Astrocyte (in vitro differentiated cells and primary cell): Measurements from ENCODE around the gene BANP. TPM values are rescaled to one million over a fixed set of nuclear protein-coding genes. Genes with fewer than 3 reads are reported as not detected.

Experiments used
- DNase-seq: peaks from one replicate; pipeline ENCODE4 v3.0.0-alpha.2; 2010; ENCODE audit warnings: low read depth
- FAIRE-seq: peaks from 2 replicates; lab custom pipeline; 2011; peaks lifted over from hg19 to GRCh38; lab: Jason Lieb, UNC
- H2AFZ ChIP-seq: 2 replicates; pipeline ENCODE4 v1.6.0; 2012; ENCODE audit warnings: low read depth, low read length, inconsistent platforms
- H3K27ac ChIP-seq: 2 replicates; pipeline ENCODE4 v1.5.1; 2011; ENCODE audit warnings: low read depth, low read length, inconsistent platforms
- H3K27me3 ChIP-seq: 2 replicates; pipeline ENCODE4 v1.6.0; 2011; ENCODE audit warnings: low read length, inconsistent platforms; ENCODE audit not compliant: insufficient read depth
- H3K36me3 ChIP-seq: 2 replicates; pipeline ENCODE4 v1.5.1; 2011; ENCODE audit warnings: low read length, inconsistent platforms; ENCODE audit not compliant: insufficient read depth
- H3K4me1 ChIP-seq: 2 replicates; pipeline ENCODE4 v1.5.1; 2011; ENCODE audit warnings: low read length, inconsistent platforms; ENCODE audit not compliant: insufficient read depth
- H3K4me2 ChIP-seq: 2 replicates; pipeline ENCODE4 v1.6.0; 2012; ENCODE audit warnings: low read length, inconsistent platforms
- H3K4me3 ChIP-seq: 2 replicates; pipeline ENCODE4 v1.5.1; 2011; ENCODE audit warnings: low read depth, mild to moderate bottlenecking, low read length, inconsistent platforms; ENCODE audit not compliant: insufficient read depth
- H3K79me2 ChIP-seq: 2 replicates; pipeline ENCODE4 v1.6.0; 2012; ENCODE audit warnings: mild to moderate bottlenecking, low read length, inconsistent platforms; ENCODE audit not compliant: insufficient read depth
- H3K9ac ChIP-seq: 2 replicates; pipeline ENCODE4 v1.6.0; 2012; ENCODE audit warnings: mild to moderate bottlenecking, low read length, inconsistent platforms
- H3K9me3 ChIP-seq: 2 replicates; pipeline ENCODE4 v1.5.1; 2012; ENCODE audit warnings: low read depth, mild to moderate bottlenecking, low read length, inconsistent platforms; ENCODE audit not compliant: insufficient read depth
- H4K20me1 ChIP-seq: 2 replicates; pipeline ENCODE4 v1.6.0; 2012; ENCODE audit warnings: low read length, inconsistent platforms; ENCODE audit not compliant: insufficient read depth
- H3K27ac Mint-ChIP-seq: one replicate; pipeline ENCODE4 v1.8.0; 2021; ENCODE audit warnings: mild to moderate bottlenecking, mixed read lengths; ENCODE audit not compliant: unreplicated experiment
- H3K27me3 Mint-ChIP-seq: one replicate; pipeline ENCODE4 v1.8.0; 2021; ENCODE audit warnings: low read depth, mixed read lengths; ENCODE audit not compliant: unreplicated experiment
- H3K36me3 Mint-ChIP-seq: one replicate; pipeline ENCODE4 v1.8.0; 2021; ENCODE audit warnings: low read depth, mixed read lengths; ENCODE audit not compliant: unreplicated experiment
- H3K4me1 Mint-ChIP-seq: one replicate; pipeline ENCODE4 v1.8.0; 2021; ENCODE audit warnings: low read depth, mixed read lengths; ENCODE audit not compliant: unreplicated experiment
- H3K4me3 Mint-ChIP-seq: one replicate; pipeline ENCODE4 v1.8.0; 2021; ENCODE audit warnings: mild to moderate bottlenecking, moderate library complexity, mixed read lengths; ENCODE audit not compliant: unreplicated experiment
- H3K9me3 Mint-ChIP-seq: one replicate; pipeline ENCODE4 v1.8.0; 2021; ENCODE audit warnings: mild to moderate bottlenecking, mixed read lengths; ENCODE audit not compliant: unreplicated experiment
- CTCF ChIP-seq: IDR thresholded peaks from 2 replicates; pipeline ENCODE4 v1.5.1; 2011; ENCODE audit warnings: low read depth, mild to moderate bottlenecking, inconsistent platforms, low read length, moderate library complexity; ENCODE audit not compliant: insufficient read depth
- EZH2 ChIP-seq: IDR thresholded peaks from 2 replicates; pipeline ENCODE4 v1.6.1; 2012; ENCODE audit warnings: mild to moderate bottlenecking, low read length, inconsistent platforms; ENCODE audit not compliant: insufficient read depth
- total RNA-seq: library from RNA; stranded (reverse); gene quantifications from 2 replicates; pipeline ENCODE4 v1.2.1, GENCODE V29; 2021

The BANP gene
- total RNA-seq, 1 donor from 2014 or later, result 28.9 TPM

- Histone ChIP-seq H3K27me3 (no peaks in the 10 kb centered on the region), H3K4me3 (no peak overlapping the region), H3K27ac (peak overlapping the region; percentile 60), H3K9ac (peak overlapping the region; percentile 75), H3K4me2 (no peak overlapping the region), H3K79me2 (peaks cover 82% of the 10 kb centered on the region), H2AFZ (no peak overlapping the region), H3K36me3 (peaks cover 2% of the 10 kb centered on the region), H4K20me1 (peaks cover 22% of the 10 kb centered on the region), H3K9me3 (no peaks in the 10 kb centered on the region), H3K4me1 (peaks cover 33% of the 10 kb centered on the region)
- FAIRE-seq (no peak), DNase-seq (no peak)
- Mint-ChIP-seq H3K4me1 (peaks cover 30% of the 10 kb centered on the region), H3K4me3 (no peak overlapping the region), H3K9me3 (no peaks in the 10 kb centered on the region), H3K27ac (no peak overlapping the region), H3K36me3 (peaks cover 13% of the 10 kb centered on the region), H3K27me3 (no peaks in the 10 kb centered on the region)
- no peak for TF ChIP-seq CTCF
- no peak for TF ChIP-seq EZH2
Measured at GRCh38 chr16:87954826-87955225, 3.6 kb downstream of the BANP start.

- Histone ChIP-seq H3K4me2 (peak overlapping the region; percentile 70), H3K9ac (peak overlapping the region; percentile 75), H3K9me3 (no peaks in the 10 kb centered on the region), H3K79me2 (peaks cover 88% of the 10 kb centered on the region), H2AFZ (no peak overlapping the region), H3K27ac (peak overlapping the region; percentile 60), H3K4me1 (peaks cover 33% of the 10 kb centered on the region), H4K20me1 (peaks cover 22% of the 10 kb centered on the region), H3K4me3 (no peak overlapping the region), H3K36me3 (peaks cover 2% of the 10 kb centered on the region), H3K27me3 (no peaks in the 10 kb centered on the region)
- peak; percentile 66 for DNase-seq
- H3K27ac Mint-ChIP-seq, result peak overlapping the region; percentile 89
- H3K36me3 Mint-ChIP-seq, result peaks cover 13% of the 10 kb centered on the region
- no peaks in the 10 kb centered on the region for H3K27me3 Mint-ChIP-seq
- no peak overlapping the region for H3K4me3 Mint-ChIP-seq
- peaks cover 30% of the 10 kb centered on the region for H3K4me1 Mint-ChIP-seq
- no peaks in the 10 kb centered on the region for H3K9me3 Mint-ChIP-seq
- FAIRE-seq, result no peak
- no peak for TF ChIP-seq EZH2
- TF ChIP-seq CTCF, result no peak
Measured at GRCh38 chr16:87955302-87956097, 4.3 kb downstream of the BANP start.

- H3K4me1 Mint-ChIP-seq, result peaks cover 30% of the 10 kb centered on the region
- no peaks in the 10 kb centered on the region for H3K27me3 ChIP-seq
- DNase-seq (no peak), FAIRE-seq (no peak)
- no peaks in the 10 kb centered on the region for H3K9me3 Mint-ChIP-seq
- peaks cover 22% of the 10 kb centered on the region for H4K20me1 ChIP-seq
- peaks cover 33% of the 10 kb centered on the region for H3K4me1 ChIP-seq
- peaks cover 13% of the 10 kb centered on the region for H3K36me3 Mint-ChIP-seq
- H3K4me3 ChIP-seq, result no peak overlapping the region
- H3K9me3 ChIP-seq, result no peaks in the 10 kb centered on the region
- peak overlapping the region; percentile 89 for H3K27ac Mint-ChIP-seq
- H3K4me2 ChIP-seq, result peak overlapping the region; percentile 70
- TF ChIP-seq EZH2 (no peak), CTCF (no peak)
- H3K9ac ChIP-seq, result peak overlapping the region; percentile 75
- H3K27ac ChIP-seq, result peak overlapping the region; percentile 60
- no peak overlapping the region for H2AFZ ChIP-seq
- peaks cover 94% of the 10 kb centered on the region for H3K79me2 ChIP-seq
- H3K36me3 ChIP-seq, result peaks cover 2% of the 10 kb centered on the region
- no peak overlapping the region for H3K4me3 Mint-ChIP-seq
- H3K27me3 Mint-ChIP-seq, result no peaks in the 10 kb centered on the region
Measured at GRCh38 chr16:87956098-87956364, 4.8 kb downstream of the BANP start.
